HepG2 (cell line): ENCODE data around the gene CCDC157. TPM values are rescaled to one million over a fixed set of nuclear protein-coding genes. Genes with fewer than 3 reads are reported as not detected.
A peak's percentile ranks its signal among the peaks of the same experiment; 100 is the strongest.

ENCODE experiments used
- FOXO1 ChIP-seq: sonication (generic); formaldehyde crosslinking; IDR thresholded peaks from 2 replicates; pipeline ENCODE4 v1.4.0; 2020; ENCODE audit warnings: missing genetic modification reagents
- JDP2 ChIP-seq: sonication (generic); formaldehyde crosslinking; IDR thresholded peaks from 2 replicates; pipeline ENCODE4 v1.8.1; 2022; ENCODE audit warnings: missing genetic modification reagents, borderline replicate concordance
- MBNL3 ChIP-seq: fragments of 250-450 bp; sonication (Bioruptor Pico); conservative IDR thresholded peaks from 2 replicates; pipeline ENCODE4 v1.8.0; 2022; ENCODE audit warnings: mild to moderate bottlenecking, inconsistent platforms
- MEIS2 ChIP-seq: sonication (generic); formaldehyde crosslinking; IDR thresholded peaks from 2 replicates; pipeline ENCODE4 v1.9.0; 2021; ENCODE audit warnings: mild to moderate bottlenecking, missing genetic modification reagents
- NCOA5 ChIP-seq: sonication (generic); formaldehyde crosslinking; IDR thresholded peaks from 2 replicates; pipeline ENCODE4 v1.4.0; 2020; ENCODE audit warnings: missing genetic modification reagents
- NFE2L2 ChIP-seq: fragments of 150-350 bp; IDR thresholded peaks from 2 replicates; pipeline ENCODE4 v1.6.1; 2014; ENCODE audit warnings: low read length
- POLR2G ChIP-seq: fragments of 200-400 bp; formaldehyde crosslinking; IDR thresholded peaks from 2 replicates; pipeline ENCODE4 v1.6.1; 2018; ENCODE audit warnings: mild to moderate bottlenecking, low read depth, low read length, moderate library complexity
- SSRP1 ChIP-seq: IDR thresholded peaks from 2 replicates; pipeline ENCODE4 v1.6.1; 2016; ENCODE audit warnings: control low read depth
- U2AF1 ChIP-seq: fragments of 200-400 bp; formaldehyde crosslinking; optimal IDR thresholded peaks from 2 replicates; pipeline ENCODE3; 2017; ENCODE audit warnings: mild to moderate bottlenecking, low read depth, low read length
- ZNF460 ChIP-seq: sonication (generic); formaldehyde crosslinking; IDR thresholded peaks from 2 replicates; pipeline ENCODE4 v1.5.1; 2020; ENCODE audit warnings: missing genetic modification reagents, mild to moderate bottlenecking, borderline replicate concordance
- ZNF605 ChIP-seq: sonication (generic); formaldehyde crosslinking; IDR thresholded peaks from 2 replicates; pipeline ENCODE4 v1.8.0; 2022; ENCODE audit warnings: mild to moderate bottlenecking, missing genetic modification reagents
- ZNF672 ChIP-seq: sonication (generic); formaldehyde crosslinking; IDR thresholded peaks from 2 replicates; pipeline ENCODE4 v1.8.1; 2022; ENCODE audit warnings: missing genetic modification reagents
- ZNF878 ChIP-seq: sonication (generic); formaldehyde crosslinking; IDR thresholded peaks from 2 replicates; pipeline ENCODE4 v1.8.1; 2023; ENCODE audit warnings: mild to moderate bottlenecking, missing genetic modification reagents, moderate library complexity
- ZSCAN22 ChIP-seq: sonication (generic); formaldehyde crosslinking; IDR thresholded peaks from 2 replicates; pipeline ENCODE4 v1.4.0; 2020; ENCODE audit warnings: mild to moderate bottlenecking, missing genetic modification reagents
- polyA plus RNA-seq, 8 experiments: library from polyadenylated mRNA; depleted of rRNA in 3 of 8; stranded (reverse) in 7 of 8; unstranded in 1 of 8; fragments of >200 nt; fragmentation: Illumina TruSeq in 4 of 8; extraction: Trizol in 4 of 8; gene quantifications; 2 replicates each; pipeline versions ENCODE4 v1.2.1 to v1.2.3, GENCODE V29; 2011 to 2016; ENCODE audit warnings: low read depth in 4 of 8, missing spikeins in 1 of 8, mixed read lengths in 1 of 8; ENCODE audit not compliant: insufficient read depth in 1 of 8
- total RNA-seq, 5 experiments: library from RNA; depleted of rRNA; stranded (reverse); fragments of >200 nt; fragmentation: Illumina TruSeq; extraction: Trizol; gene quantifications; 2 replicates each; pipeline ENCODE4 v1.2.3, GENCODE V29; 2016; ENCODE audit warnings: low read depth in 1 of 5
- TF ChIP-seq, protein P1 (sequence below), 2 experiments: fragments of 450-650 bp in 1 of 2; sonication (generic) in 1 of 2; formaldehyde crosslinking in 1 of 2; IDR thresholded peaks; 2 replicates each; pipeline versions ENCODE4 v1.6.1 to v1.8.0; 2016 to 2022; ENCODE audit warnings: antibody characterized with exemption in 1 of 2, mild to moderate bottlenecking in 1 of 2, missing genetic modification reagents in 1 of 2
- TF ChIP-seq, protein P2 (sequence below): sonication (generic); formaldehyde crosslinking; IDR thresholded peaks from 2 replicates; pipeline ENCODE4 v1.4.0; 2020; ENCODE audit warnings: missing genetic modification reagents
- TF ChIP-seq, protein P3 (sequence below): sonication (generic); formaldehyde crosslinking; IDR thresholded peaks from 2 replicates; pipeline ENCODE4 v1.5.0; 2020; ENCODE audit warnings: mild to moderate bottlenecking, missing genetic modification reagents, borderline replicate concordance

Gene CCDC157
- total and polyA plus RNA-seq, 2 of the 13 experiments (the other 11 are each of a cell fraction or from before 2014, with no cell fraction given), result 1.4 to 1.6 TPM

DNA sequence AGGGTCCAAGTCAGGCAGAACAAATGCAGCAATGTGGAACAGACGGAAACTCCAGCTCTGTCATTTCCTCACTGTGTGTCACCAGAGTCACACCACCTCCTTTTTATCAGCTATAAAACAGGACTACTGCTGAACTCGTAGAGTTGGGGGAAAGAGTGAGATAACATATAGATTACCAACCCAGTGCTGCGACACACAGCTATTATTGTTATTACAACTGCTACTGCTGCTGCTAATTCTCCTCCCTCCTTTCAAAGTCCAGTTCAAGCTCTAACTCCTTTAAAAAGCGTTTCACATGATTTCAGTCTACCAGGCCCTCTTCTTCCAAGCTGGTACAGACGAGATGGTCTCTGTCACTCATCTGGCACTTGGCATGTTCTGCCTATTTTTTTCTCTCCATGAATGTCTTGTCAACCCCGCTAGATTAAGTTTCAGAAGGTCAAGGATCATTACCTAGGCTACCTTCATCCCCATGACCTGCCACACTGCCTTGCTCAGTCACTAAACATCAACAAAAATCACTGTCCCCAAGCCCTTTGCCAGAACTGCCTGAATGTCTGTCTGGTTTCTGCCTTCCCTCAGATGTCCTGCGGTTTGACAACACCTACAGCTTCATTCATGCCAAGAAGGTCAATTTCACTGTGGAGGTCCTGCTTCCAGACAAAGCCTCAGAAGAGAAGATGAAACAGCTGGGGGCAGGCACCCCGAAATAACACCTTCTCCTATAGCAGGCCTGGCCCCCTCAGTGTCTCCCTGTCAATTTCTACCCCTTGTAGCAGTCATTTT lies 65.1 kb downstream of the CCDC157 start (continued):
- TF ChIP-seq, protein P1, sequence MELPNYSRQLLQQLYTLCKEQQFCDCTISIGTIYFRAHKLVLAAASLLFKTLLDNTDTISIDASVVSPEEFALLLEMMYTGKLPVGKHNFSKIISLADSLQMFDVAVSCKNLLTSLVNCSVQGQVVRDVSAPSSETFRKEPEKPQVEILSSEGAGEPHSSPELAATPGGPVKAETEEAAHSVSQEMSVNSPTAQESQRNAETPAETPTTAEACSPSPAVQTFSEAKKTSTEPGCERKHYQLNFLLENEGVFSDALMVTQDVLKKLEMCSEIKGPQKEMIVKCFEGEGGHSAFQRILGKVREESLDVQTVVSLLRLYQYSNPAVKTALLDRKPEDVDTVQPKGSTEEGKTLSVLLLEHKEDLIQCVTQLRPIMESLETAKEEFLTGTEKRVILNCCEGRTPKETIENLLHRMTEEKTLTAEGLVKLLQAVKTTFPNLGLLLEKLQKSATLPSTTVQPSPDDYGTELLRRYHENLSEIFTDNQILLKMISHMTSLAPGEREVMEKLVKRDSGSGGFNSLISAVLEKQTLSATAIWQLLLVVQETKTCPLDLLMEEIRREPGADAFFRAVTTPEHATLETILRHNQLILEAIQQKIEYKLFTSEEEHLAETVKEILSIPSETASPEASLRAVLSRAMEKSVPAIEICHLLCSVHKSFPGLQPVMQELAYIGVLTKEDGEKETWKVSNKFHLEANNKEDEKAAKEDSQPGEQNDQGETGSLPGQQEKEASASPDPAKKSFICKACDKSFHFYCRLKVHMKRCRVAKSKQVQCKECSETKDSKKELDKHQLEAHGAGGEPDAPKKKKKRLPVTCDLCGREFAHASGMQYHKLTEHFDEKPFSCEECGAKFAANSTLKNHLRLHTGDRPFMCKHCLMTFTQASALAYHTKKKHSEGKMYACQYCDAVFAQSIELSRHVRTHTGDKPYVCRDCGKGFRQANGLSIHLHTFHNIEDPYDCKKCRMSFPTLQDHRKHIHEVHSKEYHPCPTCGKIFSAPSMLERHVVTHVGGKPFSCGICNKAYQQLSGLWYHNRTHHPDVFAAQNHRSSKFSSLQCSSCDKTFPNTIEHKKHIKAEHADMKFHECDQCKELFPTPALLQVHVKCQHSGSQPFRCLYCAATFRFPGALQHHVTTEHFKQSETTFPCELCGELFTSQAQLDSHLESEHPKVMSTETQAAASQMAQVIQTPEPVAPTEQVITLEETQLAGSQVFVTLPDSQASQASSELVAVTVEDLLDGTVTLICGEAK (IDR thresholded peaks at IDR 0.05), result no peak
- TF ChIP-seq, protein P1 (CRISPR knock-in tag; IDR thresholded peaks at IDR 0.05), result no peak; the same call in 1 of the 2 replicates
- no peak for TF ChIP-seq ZSCAN22 (CRISPR knock-in tag)
- TF ChIP-seq ZNF878 (CRISPR knock-in tag), result no peak
- no peak for TF ChIP-seq ZNF672
- TF ChIP-seq, protein P2, sequence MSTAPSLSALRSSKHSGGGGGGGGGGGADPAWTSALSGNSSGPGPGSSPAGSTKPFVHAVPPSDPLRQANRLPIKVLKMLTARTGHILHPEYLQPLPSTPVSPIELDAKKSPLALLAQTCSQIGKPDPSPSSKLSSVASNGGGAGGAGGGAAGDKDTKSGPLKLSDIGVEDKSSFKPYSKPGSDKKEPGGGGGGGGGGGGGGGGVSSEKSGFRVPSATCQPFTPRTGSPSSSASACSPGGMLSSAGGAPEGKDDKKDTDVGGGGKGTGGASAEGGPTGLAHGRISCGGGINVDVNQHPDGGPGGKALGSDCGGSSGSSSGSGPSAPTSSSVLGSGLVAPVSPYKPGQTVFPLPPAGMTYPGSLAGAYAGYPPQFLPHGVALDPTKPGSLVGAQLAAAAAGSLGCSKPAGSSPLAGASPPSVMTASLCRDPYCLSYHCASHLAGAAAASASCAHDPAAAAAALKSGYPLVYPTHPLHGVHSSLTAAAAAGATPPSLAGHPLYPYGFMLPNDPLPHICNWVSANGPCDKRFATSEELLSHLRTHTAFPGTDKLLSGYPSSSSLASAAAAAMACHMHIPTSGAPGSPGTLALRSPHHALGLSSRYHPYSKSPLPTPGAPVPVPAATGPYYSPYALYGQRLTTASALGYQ (CRISPR knock-in tag), result 0 out of 2 replicates have a peak, but pooled peaks have one; percentile 29
- TF ChIP-seq MBNL3, result no peak
- TF ChIP-seq SSRP1 (CRISPR knock-in tag), result no peak
- no peak for TF ChIP-seq FOXO1 (CRISPR knock-in tag)
- TF ChIP-seq NCOA5 (CRISPR knock-in tag), result no peak
- TF ChIP-seq U2AF1, result no peak
- TF ChIP-seq JDP2, result no peak
- TF ChIP-seq POLR2G, result peak; percentile 82
- TF ChIP-seq, protein P3, sequence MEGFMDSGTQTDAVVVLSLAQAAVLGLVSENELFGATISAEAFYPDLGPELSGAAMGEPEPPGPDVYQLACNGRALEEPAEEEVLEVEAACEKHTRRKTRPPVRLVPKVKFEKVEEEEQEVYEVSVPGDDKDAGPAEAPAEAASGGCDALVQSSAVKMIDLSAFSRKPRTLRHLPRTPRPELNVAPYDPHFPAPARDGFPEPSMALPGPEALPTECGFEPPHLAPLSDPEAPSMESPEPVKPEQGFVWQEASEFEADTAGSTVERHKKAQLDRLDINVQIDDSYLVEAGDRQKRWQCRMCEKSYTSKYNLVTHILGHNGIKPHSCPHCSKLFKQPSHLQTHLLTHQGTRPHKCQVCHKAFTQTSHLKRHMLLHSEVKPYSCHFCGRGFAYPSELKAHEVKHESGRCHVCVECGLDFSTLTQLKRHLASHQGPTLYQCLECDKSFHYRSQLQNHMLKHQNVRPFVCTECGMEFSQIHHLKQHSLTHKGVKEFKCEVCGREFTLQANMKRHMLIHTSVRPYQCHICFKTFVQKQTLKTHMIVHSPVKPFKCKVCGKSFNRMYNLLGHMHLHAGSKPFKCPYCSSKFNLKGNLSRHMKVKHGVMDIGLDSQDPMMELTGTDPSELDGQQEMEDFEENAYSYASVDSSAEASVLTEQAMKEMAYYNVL, result peak; percentile 48; the same call in 1 of the 2 replicates
- no peak for TF ChIP-seq NFE2L2
- TF ChIP-seq ZNF460, result no peak
- no peak for TF ChIP-seq ZNF605
- TF ChIP-seq MEIS2 (CRISPR knock-in tag), result no peak
